NCI-H460 (cell line): ENCODE results near the gene C1orf116. TPM values are rescaled to one million over a fixed set of nuclear protein-coding genes. Genes with fewer than 3 reads are reported as not detected.

Experiments used
- total RNA-seq: library from RNA; depleted of rRNA; stranded (reverse); fragments of >200 nt; shearing (Covaris generic); gene quantifications from 2 replicates; pipeline ENCODE4 v1.2.3, GENCODE V29; 2014; rRNA removed

Gene C1orf116
- total RNA-seq, 1 experiment from 2014 or later, result not detected

Other genes with a start within 250 kb of the C1orf116 start
- not detected in 2 replicates for gene IL20, start 167.1 kb downstream of the C1orf116 start, total RNA-seq
- not detected in 2 replicates for gene IL24, start 135.3 kb downstream of the C1orf116 start, total RNA-seq
- gene FCMR, start 110.8 kb downstream of the C1orf116 start, total RNA-seq, result not detected in 2 replicates
- not detected in 2 replicates for gene PIGR, start 86.3 kb downstream of the C1orf116 start, total RNA-seq
- gene FCAMR, start 62.3 kb downstream of the C1orf116 start, total RNA-seq, result not detected in 2 replicates
- 27.9 and 31.9 TPM in 2 replicates for gene YOD1, start 18.5 kb upstream of the C1orf116 start, total RNA-seq
- gene PFKFB2, start 20.5 kb upstream of the C1orf116 start, total RNA-seq, result 4.3 and 4.4 TPM in 2 replicates
- gene C4BPB, start 56.1 kb upstream of the C1orf116 start, total RNA-seq, result not detected in 2 replicates
- gene C4BPA, start 71.5 kb upstream of the C1orf116 start, total RNA-seq, result not detected in 2 replicates